Dendritic cell treated with granulocyte-macrophage colony-stimulating factor and Interleukin-4, amounts not matched to agents 40 ng/mL and 50 ng/mL, for 4 days (primary cell): ENCODE data around the gene FAM50B.

Experiments
- H3K27ac Mint-ChIP-seq: one replicate; pipeline ENCODE4 v1.8.0; 2022; ENCODE audit warnings: mild to moderate bottlenecking, mixed read lengths
- H3K27me3 Mint-ChIP-seq: one replicate; pipeline ENCODE4 v1.8.0; 2022; ENCODE audit warnings: mild to moderate bottlenecking, mixed read lengths
- H3K36me3 Mint-ChIP-seq: one replicate; pipeline ENCODE4 v1.8.0; 2022; ENCODE audit warnings: low read depth, mixed read lengths
- H3K4me1 Mint-ChIP-seq: one replicate; pipeline ENCODE4 v1.8.0; 2022; ENCODE audit warnings: low read depth, mixed read lengths
- H3K4me3 Mint-ChIP-seq: one replicate; pipeline ENCODE4 v1.8.0; 2022; ENCODE audit warnings: mild to moderate bottlenecking, moderate library complexity, mixed read lengths
- H3K9me3 Mint-ChIP-seq: one replicate; pipeline ENCODE4 v1.8.0; 2022; ENCODE audit warnings: mixed read lengths
- intact Hi-C: fragments of 100-400 bp; cut with micrococcal nuclease; formaldehyde crosslinking; loops from one replicate; pipeline ENCODE4 v1.15.0; 2022

FAM50B gene

GRCh38 chr6:3879194-3879952 lies 30.2 kb downstream of the FAM50B start:
- no peak overlapping the region for H3K4me3 Mint-ChIP-seq
- intact Hi-C loops: no loop called here
- no peaks in the 10 kb centered on the region for H3K36me3 Mint-ChIP-seq
- no peaks in the 10 kb centered on the region for H3K9me3 Mint-ChIP-seq
- H3K27me3 Mint-ChIP-seq: peaks cover 9% of the 10 kb centered on the region
- H3K27ac Mint-ChIP-seq: no peak overlapping the region
- peaks cover 17% of the 10 kb centered on the region for H3K4me1 Mint-ChIP-seq

GRCh38 chr6:3881711-3882421 lies 32.7 kb downstream of the FAM50B start:
- no peak overlapping the region for H3K27ac Mint-ChIP-seq
- intact Hi-C loops: no loop called here
- peaks cover 17% of the 10 kb centered on the region for H3K4me1 Mint-ChIP-seq
- H3K27me3 Mint-ChIP-seq: peaks cover 9% of the 10 kb centered on the region
- H3K36me3 Mint-ChIP-seq: no peaks in the 10 kb centered on the region
- H3K9me3 Mint-ChIP-seq: no peaks in the 10 kb centered on the region
- no peak overlapping the region for H3K4me3 Mint-ChIP-seq

- Mint-ChIP-seq H3K27ac (no peak overlapping the region), H3K4me1 (peaks cover 17% of the 10 kb centered on the region), H3K27me3 (peaks cover 9% of the 10 kb centered on the region), H3K36me3 (no peaks in the 10 kb centered on the region), H3K9me3 (no peaks in the 10 kb centered on the region), H3K4me3 (no peak overlapping the region)
- intact Hi-C loops: no loop called here
Measured at GRCh38 chr6:3882431-3882830, 33.3 kb downstream of the FAM50B start.

- peaks cover 10% of the 10 kb centered on the region for H3K27me3 Mint-ChIP-seq
- H3K36me3 Mint-ChIP-seq: no peaks in the 10 kb centered on the region
- no peak overlapping the region for H3K27ac Mint-ChIP-seq
- no peak overlapping the region for H3K4me3 Mint-ChIP-seq
- H3K9me3 Mint-ChIP-seq: no peaks in the 10 kb centered on the region
- intact Hi-C loops: no loop called here
- H3K4me1 Mint-ChIP-seq: peaks cover 17% of the 10 kb centered on the region
Measured at GRCh38 chr6:3882866-3883265, 33.7 kb downstream of the FAM50B start.

- peaks cover 17% of the 10 kb centered on the region for H3K4me1 Mint-ChIP-seq
- H3K9me3 Mint-ChIP-seq: no peaks in the 10 kb centered on the region
- H3K36me3 Mint-ChIP-seq: no peaks in the 10 kb centered on the region
- intact Hi-C loops: no loop called here
- H3K27me3 Mint-ChIP-seq: peaks cover 14% of the 10 kb centered on the region
- no peak overlapping the region for H3K27ac Mint-ChIP-seq
- H3K4me3 Mint-ChIP-seq: no peak overlapping the region
Measured at GRCh38 chr6:3884007-3884745, 35.0 kb downstream of the FAM50B start.

GRCh38 chr6:3885262-3886036 lies 36.3 kb downstream of the FAM50B start:
- intact Hi-C loops: no loop called here
- Mint-ChIP-seq H3K36me3 (no peaks in the 10 kb centered on the region), H3K27ac (no peak overlapping the region), H3K4me1 (peaks cover 17% of the 10 kb centered on the region), H3K4me3 (no peak overlapping the region), H3K27me3 (peaks cover 14% of the 10 kb centered on the region), H3K9me3 (no peaks in the 10 kb centered on the region)

GRCh38 chr6:3887150-3887700 lies 38.1 kb downstream of the FAM50B start:
- intact Hi-C loops: loop anchor here (1.0 kb wide), 1 partner anchor 145 kb away; no protein-coding TSS in a partner anchor
- Mint-ChIP-seq H3K4me3 (no peak overlapping the region), H3K9me3 (no peaks in the 10 kb centered on the region), H3K36me3 (no peaks in the 10 kb centered on the region), H3K4me1 (peaks cover 11% of the 10 kb centered on the region), H3K27me3 (peaks cover 10% of the 10 kb centered on the region), H3K27ac (no peak overlapping the region)

GRCh38 chr6:3888153-3888957 lies 39.2 kb downstream of the FAM50B start:
- intact Hi-C loops: no loop called here
- H3K36me3 Mint-ChIP-seq: no peaks in the 10 kb centered on the region
- H3K4me3 Mint-ChIP-seq: no peak overlapping the region
- H3K27ac Mint-ChIP-seq: no peak overlapping the region
- peaks cover 8% of the 10 kb centered on the region for H3K4me1 Mint-ChIP-seq
- H3K27me3 Mint-ChIP-seq: peaks cover 9% of the 10 kb centered on the region
- no peaks in the 10 kb centered on the region for H3K9me3 Mint-ChIP-seq

- no peak overlapping the region for H3K4me3 Mint-ChIP-seq
- no peak overlapping the region for H3K27ac Mint-ChIP-seq
- H3K27me3 Mint-ChIP-seq: peaks cover 7% of the 10 kb centered on the region
- intact Hi-C loops: no loop called here
- no peaks in the 10 kb centered on the region for H3K4me1 Mint-ChIP-seq
- H3K36me3 Mint-ChIP-seq: no peaks in the 10 kb centered on the region
- H3K9me3 Mint-ChIP-seq: no peaks in the 10 kb centered on the region
Measured at GRCh38 chr6:3890047-3890446, 40.9 kb downstream of the FAM50B start.

GRCh38 chr6:3891883-3892282 lies 42.7 kb downstream of the FAM50B start:
- Mint-ChIP-seq H3K27ac (no peak overlapping the region), H3K9me3 (no peaks in the 10 kb centered on the region), H3K36me3 (no peaks in the 10 kb centered on the region), H3K4me3 (no peak overlapping the region), H3K27me3 (peaks cover 7% of the 10 kb centered on the region), H3K4me1 (no peaks in the 10 kb centered on the region)
- intact Hi-C loops: no loop called here

- Mint-ChIP-seq H3K9me3 (no peaks in the 10 kb centered on the region), H3K4me1 (no peaks in the 10 kb centered on the region), H3K36me3 (no peaks in the 10 kb centered on the region), H3K4me3 (no peak overlapping the region), H3K27ac (no peak overlapping the region), H3K27me3 (peaks cover 7% of the 10 kb centered on the region)
- intact Hi-C loops: no loop called here
Measured at GRCh38 chr6:3892603-3893002, 43.4 kb downstream of the FAM50B start.

GRCh38 chr6:3893487-3893886 lies 44.3 kb downstream of the FAM50B start:
- Mint-ChIP-seq H3K4me1 (no peaks in the 10 kb centered on the region), H3K4me3 (no peak overlapping the region), H3K27ac (no peak overlapping the region), H3K36me3 (no peaks in the 10 kb centered on the region), H3K27me3 (peaks cover 5% of the 10 kb centered on the region), H3K9me3 (no peaks in the 10 kb centered on the region)
- intact Hi-C loops: no loop called here

- H3K36me3 Mint-ChIP-seq: no peaks in the 10 kb centered on the region
- H3K4me1 Mint-ChIP-seq: no peaks in the 10 kb centered on the region
- H3K27ac Mint-ChIP-seq: no peak overlapping the region
- no peak overlapping the region for H3K4me3 Mint-ChIP-seq
- no peaks in the 10 kb centered on the region for H3K9me3 Mint-ChIP-seq
- H3K27me3 Mint-ChIP-seq: peaks cover 4% of the 10 kb centered on the region
- intact Hi-C loops: no loop called here
Measured at GRCh38 chr6:3893917-3894316, 44.7 kb downstream of the FAM50B start.
